Hematopoietic multipotent progenitor cell treated with erythropoietin and hydrocortisone succinate and interleukin-3 and kit ligand, for 6 days (in vitro differentiated cells): ENCODE results near the gene CHEK1.
A peak's percentile ranks its signal among the peaks of the same experiment; 100 is the strongest.

Source experiments
- DNase-seq: peaks from one replicate; pipeline ENCODE4 v3.0.0-alpha.2; 2015

The CHEK1 gene

GRCh38 chr11:125626288-125626950 lies 1.5 kb downstream of the CHEK1 start:
- peak; percentile 80 for DNase-seq

- peak; percentile 12 for DNase-seq
Observed at GRCh38 chr11:125627236-125627910, 2.4 kb downstream of the CHEK1 start.

GRCh38 chr11:125637840-125638239 lies 12.9 kb downstream of the CHEK1 start:
- DNase-seq = no peak

GRCh38 chr11:125638315-125638714 lies 13.4 kb downstream of the CHEK1 start:
- no peak for DNase-seq

- DNase-seq = no peak
Observed at GRCh38 chr11:125645871-125646270, 20.9 kb downstream of the CHEK1 start.

GRCh38 chr11:125649465-125650166 lies 24.7 kb downstream of the CHEK1 start:
- DNase-seq = peak; percentile 29

GRCh38 chr11:125662689-125663088 lies 37.7 kb downstream of the CHEK1 start:
- DNase-seq = no peak

- DNase-seq = peak; percentile 26
Observed at GRCh38 chr11:125663910-125664309, 38.9 kb downstream of the CHEK1 start.

- no peak for DNase-seq
Observed at GRCh38 chr11:125667151-125667550, 42.2 kb downstream of the CHEK1 start.

GRCh38 chr11:125670172-125670571 lies 45.2 kb downstream of the CHEK1 start:
- no peak for DNase-seq

- DNase-seq = no peak
Observed at GRCh38 chr11:125671561-125671960, 46.6 kb downstream of the CHEK1 start.

GRCh38 chr11:125674210-125674609 lies 49.2 kb downstream of the CHEK1 start:
- no peak for DNase-seq

GRCh38 chr11:125675196-125675595 lies 50.2 kb downstream of the CHEK1 start:
- DNase-seq = no peak

- peak; percentile 38 for DNase-seq
Observed at GRCh38 chr11:125679397-125679796, 54.4 kb downstream of the CHEK1 start.

GRCh38 chr11:125679837-125680236 lies 54.9 kb downstream of the CHEK1 start:
- DNase-seq = no peak

GRCh38 chr11:125680747-125681146 lies 55.8 kb downstream of the CHEK1 start, which contains the start of gene ACRV1:
Gene ACRV1 (minus strand): TSS chr11:125680847. CDS start chr11:125680780, 67 bp downstream.
- DNase-seq = no peak

GRCh38 chr11:125685228-125685627 lies 60.3 kb downstream of the CHEK1 start:
- DNase-seq = no peak

- DNase-seq = no peak
Observed at GRCh38 chr11:125688066-125688465, 63.1 kb downstream of the CHEK1 start.

- DNase-seq = no peak
Observed at GRCh38 chr11:125688632-125689031, 63.7 kb downstream of the CHEK1 start.

- DNase-seq = no peak
Observed at GRCh38 chr11:125689274-125689859, 64.4 kb downstream of the CHEK1 start.

- no peak for DNase-seq
Observed at GRCh38 chr11:125690006-125690405, 65.0 kb downstream of the CHEK1 start.

- DNase-seq = no peak
Observed at GRCh38 chr11:125692887-125693286, 67.9 kb downstream of the CHEK1 start.

GRCh38 chr11:125694951-125695350 lies 70.0 kb downstream of the CHEK1 start:
- DNase-seq = no peak
